ENCODE results near the gene CRTC3.

The CRTC3 gene

DNA sequence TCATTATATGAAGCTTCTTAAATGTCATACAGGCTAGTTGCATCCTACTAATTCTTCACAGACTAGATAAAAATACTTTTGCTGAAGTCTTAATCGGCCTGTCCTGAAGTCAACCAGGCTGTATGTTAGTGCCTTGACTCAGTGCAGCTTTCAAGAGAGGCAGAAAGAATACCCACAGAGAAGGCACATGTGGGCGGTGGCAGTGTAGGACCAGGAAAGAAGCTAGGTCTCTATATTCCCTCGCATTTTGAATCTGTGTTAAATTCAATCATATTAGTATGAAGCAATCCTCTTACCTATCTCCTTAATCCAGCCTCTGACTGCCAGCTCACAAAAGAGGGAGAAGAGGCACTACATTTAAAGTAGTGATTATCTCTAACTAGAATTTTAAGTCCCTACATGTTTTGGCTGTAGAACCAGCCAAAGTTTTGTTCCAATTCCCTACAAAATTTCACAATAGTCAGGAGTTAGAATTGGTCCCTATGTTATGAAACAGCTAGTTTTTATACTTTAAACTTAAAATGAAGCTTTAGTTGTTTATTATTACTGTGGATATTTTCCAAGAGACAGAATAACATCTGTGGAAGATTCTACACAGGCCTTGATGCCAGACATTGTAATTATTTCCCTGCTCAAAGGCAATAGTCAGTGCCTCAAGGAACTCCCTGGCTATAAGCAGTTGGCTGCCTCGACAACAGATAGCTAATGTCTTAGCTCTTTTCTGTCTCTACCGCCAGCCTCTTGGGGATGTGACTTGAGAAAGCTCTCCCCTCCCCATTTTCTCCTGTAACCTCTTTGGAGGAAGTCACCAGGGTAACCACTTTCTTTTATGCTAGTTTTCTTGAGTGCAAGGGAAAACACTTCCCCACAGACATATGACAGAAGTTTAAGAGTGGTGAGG is 31.9 kb downstream of the CRTC3 start:
- no peak for DNase-seq (ENCODE audit: extremely low read depth in 1 of 2, low read depth in 1 of 2)

DNA sequence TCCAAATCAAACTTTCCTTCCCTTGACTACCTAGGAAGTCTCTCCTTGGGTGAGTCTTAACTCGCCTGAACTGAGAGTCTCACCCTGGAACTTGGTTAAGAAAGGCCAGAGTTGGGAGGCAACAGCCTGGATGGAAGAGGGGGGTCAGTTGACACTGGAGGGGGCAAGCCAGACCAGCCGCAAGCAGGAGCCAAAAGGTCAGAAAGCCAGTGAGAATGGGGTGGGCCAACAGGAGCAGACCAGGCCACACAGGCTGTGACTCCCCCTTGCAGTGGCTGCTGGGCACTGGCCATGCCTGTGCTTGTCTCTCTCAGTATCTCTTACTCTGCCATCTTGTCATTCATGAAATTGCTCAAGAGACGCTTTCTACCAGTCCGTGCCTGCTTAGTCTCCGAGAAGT is 32.9 kb downstream of the CRTC3 start:
- DNase-seq (ENCODE audit: extremely low read depth in 1 of 2, low read depth in 1 of 2), result no peak

DNA sequence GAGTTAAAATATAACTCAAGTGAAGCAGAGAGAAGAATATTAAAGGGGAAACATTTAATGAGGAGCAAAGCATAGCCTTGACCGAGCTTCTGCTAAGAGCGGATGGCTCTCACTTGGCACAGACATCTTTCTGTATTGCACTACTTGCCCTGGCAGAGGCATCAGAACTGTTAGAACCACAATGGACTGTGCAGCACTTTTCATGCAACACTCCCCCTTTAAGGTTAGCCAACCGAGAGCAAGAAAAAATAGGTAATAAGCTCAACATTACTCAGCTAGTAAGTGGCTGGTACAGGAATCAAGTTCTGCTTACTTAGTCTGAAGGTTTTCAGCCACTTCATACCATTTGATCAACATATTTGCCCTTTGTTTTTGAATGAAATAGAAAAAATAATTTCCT is 33.7 kb downstream of the CRTC3 start:
- no peak for DNase-seq (ENCODE audit: extremely low read depth in 1 of 2, low read depth in 1 of 2)

DNA sequence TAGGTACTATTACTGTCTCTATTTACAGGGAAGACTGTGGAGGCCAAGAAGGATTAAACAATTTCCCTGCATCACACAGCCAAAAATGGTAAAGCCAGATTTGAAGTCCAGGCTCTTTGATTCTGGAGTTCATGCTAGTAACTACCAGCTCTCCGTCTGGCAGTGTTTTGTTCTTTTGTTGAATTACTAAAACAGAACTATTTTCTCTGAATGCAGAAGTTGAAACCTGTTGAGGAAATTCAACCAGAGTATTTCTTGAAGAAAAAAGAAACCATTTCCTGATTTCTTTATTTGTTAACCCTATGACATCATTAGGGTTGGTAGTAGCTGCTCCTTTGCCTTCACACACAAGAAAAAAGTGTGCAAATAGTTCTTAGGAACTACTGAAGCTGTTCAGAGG is 34.3 kb downstream of the CRTC3 start:
- DNase-seq (ENCODE audit: extremely low read depth in 1 of 2, low read depth in 1 of 2), result no peak

DNA sequence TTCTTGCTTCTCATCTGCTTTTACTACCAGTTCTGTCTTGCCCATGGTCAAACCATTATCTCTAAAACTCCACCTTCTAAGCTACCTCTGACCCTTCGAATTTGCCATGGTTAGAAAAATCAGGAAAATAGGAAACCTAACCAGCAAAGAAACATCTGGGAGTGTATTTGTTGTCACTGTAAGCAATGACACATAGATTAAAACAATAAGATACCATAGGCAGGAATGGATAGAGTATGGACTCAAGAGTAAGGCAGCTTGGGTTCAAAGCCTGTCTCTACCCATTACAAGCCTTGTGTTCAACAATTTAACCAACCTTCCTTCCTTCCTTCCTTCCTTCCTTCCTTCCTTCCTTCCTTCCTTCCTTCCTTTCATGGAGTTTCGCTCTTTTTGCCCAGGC is 34.9 kb downstream of the CRTC3 start:
- no peak for DNase-seq (ENCODE audit: extremely low read depth in 1 of 2, low read depth in 1 of 2)

DNA sequence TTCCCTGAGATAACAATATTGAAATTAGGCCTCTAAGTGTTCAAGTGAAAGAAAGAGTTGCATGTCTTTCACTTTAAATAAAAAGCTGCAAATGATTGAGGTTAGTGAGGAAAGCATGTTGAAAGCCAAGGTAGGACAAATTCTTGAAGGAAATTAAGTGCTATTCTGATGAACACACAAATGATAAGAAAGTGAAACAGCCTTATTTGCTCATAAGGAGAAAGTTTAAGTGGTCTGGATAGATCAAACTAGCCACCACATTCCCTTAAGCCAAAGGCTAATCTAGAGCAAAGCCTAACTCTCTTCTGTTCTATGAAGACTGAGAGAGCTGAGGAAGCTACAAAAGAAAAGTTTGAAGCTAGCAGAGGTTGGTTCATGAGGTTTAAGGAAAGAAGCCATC is 36.1 kb downstream of the CRTC3 start:
- DNase-seq (ENCODE audit: extremely low read depth in 1 of 2, low read depth in 1 of 2), result no peak

DNA sequence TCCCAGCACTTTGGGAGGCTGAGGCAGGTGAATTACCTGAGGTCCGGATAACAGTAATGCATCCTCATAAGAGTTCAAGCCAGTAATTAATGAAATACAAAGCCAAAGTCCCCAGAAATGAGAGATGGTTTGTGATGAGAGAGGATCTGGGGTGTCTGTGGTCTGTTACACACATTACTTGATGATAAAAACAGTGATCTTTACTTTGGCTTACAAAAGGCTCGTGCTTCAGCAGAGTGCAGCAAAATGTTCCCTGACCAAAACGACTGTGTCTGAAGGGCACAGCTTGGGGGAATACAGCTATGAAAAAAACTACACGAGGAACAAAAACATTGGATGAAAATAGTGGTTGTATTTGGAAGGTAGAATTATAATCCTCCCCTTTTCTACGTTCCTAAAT is 40.9 kb downstream of the CRTC3 start:
- no peak for DNase-seq (ENCODE audit: extremely low read depth in 1 of 2, low read depth in 1 of 2)

DNA sequence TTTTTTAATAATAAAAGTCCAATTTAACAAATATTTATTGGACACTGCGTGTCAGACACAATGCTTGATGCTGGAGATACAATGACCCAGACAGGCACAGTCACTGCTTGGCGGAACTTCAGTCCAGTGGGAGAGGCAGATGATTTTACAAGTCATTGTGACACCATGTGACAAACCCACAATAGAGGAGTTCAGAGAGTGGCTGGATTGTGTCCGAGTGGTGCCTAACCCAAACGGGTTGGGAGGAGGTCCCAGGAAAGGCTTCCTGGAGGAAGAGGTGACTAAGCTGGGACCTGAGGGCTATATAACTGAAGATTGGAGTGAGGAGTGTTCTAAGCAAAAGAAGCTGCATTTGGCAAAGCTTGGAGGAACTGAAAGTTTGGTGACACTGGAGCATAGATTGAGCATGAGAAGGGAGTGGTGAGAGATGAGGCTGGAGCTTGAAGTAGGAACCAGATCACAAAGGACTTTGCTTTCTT is 41.4 kb downstream of the CRTC3 start:
- no peak for DNase-seq (ENCODE audit: extremely low read depth in 1 of 2, low read depth in 1 of 2)

DNA sequence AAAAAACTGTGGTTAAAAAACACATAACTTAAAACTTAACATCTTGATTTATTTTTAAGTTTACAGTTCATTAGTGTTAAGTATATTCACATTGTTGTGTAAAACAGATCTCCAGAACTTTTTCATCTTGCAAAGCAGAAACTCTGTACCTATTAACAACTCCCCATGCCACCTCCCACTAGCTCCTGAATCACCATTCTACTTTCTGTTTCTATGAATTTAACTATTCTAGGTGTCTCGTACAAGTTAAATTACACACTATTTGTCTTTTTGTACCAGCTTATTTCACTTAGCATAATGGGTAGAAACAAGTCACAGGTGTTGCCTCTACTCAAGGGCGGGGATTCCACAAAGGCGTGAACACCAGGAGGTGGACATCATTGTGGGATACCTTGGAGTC is 43.2 kb downstream of the CRTC3 start:
- DNase-seq (ENCODE audit: extremely low read depth in 1 of 2, low read depth in 1 of 2), result no peak

DNA sequence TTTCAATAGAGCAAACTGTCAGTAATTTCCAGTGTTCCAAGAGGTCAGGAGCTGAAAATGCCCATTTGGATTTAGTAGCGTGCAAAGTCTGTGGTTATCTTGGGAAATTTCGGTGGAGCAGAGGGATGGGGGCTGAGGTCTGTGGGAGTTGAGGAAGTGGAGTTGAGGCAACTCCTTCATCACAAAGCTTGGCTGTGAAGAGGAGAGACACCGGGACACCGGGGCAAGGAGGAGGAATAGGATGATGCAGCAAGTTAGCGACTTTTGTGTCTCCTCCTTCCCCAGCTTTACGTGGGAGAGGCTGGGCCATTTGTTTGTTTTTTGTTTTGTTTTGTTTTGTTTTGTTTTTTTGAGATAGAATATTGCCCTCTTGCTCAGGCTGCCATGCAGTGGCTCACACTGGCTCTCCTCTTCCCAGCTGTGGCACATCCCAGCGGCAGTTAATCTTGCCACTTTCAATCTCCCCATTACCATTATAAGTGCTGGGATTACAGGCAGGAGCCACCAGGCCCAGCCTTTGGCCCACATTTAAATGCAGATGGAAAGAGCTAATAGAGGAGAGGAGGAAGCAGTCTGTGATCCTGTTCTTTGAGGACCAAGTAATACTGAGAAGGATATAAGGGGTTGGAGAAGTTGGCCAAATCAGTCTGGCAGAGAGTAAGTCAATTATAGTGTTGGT is 47.1 kb downstream of the CRTC3 start:
- no peak for DNase-seq (ENCODE audit: extremely low read depth in 1 of 2, low read depth in 1 of 2)

DNA sequence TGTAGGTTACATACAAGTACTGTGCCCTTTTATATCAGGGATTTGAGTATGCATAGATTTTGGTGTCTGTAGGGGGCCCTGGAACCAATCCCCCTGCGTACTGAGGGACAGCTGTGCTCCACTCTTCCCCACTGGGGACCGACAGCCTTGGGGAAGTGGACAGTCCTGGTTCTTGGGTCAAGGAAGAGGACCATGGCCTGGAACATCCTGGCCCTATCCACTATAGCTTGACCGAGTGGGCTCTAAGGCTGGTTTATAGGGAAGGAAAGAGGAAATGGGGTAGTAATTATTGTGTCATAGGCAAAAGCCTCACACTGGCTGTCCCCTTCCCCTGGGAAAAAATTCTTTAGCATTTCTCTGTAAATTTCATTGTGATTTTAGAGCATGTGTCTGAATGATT is 49.5 kb downstream of the CRTC3 start:
- DNase-seq (ENCODE audit: extremely low read depth in 1 of 2, low read depth in 1 of 2), result no peak

DNA sequence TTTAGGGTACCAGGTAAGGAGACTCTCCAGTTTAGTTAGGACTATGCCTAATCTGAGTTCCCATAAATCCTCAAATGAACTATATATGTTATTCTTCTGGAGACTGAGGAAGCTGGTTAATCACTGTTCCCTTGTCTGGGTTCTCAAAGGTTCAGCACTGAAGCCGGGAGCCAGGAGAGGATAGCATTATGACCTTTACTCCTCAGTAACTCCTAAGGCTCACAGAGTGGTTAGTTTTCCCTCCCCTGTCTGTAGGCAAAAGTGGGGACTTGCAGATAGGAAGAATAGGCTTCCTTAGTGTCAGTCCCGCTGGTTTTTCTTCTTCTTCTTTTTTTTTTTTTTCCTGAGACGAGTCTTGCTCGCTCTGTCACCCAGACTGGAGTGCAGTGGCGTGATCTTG is 50.4 kb downstream of the CRTC3 start:
- no peak for DNase-seq (ENCODE audit: extremely low read depth in 1 of 2, low read depth in 1 of 2)

DNA sequence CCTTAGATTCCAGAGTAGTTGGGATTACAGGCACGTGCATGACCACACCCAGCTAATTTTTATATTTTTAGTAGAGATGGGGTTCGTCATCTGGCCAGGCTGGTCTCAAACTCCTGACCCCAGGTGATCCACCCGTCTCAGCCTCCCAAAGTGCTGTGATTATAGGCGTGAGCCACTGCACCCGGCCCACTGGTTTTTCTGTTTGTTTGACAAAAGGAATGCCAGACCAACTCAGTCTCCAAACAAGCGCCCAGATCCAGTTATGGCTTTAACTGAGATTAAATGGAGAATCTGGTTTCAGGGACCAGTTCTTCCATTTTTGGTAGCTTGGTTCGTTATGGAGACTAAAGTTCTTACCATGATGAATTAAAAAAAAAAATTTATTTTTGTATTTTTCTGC is 50.8 kb downstream of the CRTC3 start:
- DNase-seq (ENCODE audit: extremely low read depth in 1 of 2, low read depth in 1 of 2), result no peak

DNA sequence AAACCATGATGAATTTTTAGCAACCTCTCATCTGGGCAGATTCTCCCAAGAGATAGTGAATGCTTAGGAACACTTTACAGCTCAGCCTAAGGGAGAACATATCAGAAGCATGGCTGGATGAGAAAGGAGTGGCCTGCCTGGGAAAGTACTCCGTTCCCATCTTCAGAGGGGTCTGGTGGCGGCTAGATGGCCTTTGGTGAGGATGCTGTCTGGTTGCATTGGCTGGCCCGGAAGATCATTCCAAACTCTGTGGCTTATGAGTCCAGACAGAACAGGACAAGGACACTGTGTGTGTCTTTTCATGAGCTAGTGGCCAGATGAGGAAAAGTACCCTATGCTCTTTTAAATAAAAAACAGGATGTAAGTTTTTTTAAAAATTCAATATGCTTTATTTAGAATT is 51.2 kb downstream of the CRTC3 start:
- DNase-seq (ENCODE audit: extremely low read depth in 1 of 2, low read depth in 1 of 2), result no peak

DNA sequence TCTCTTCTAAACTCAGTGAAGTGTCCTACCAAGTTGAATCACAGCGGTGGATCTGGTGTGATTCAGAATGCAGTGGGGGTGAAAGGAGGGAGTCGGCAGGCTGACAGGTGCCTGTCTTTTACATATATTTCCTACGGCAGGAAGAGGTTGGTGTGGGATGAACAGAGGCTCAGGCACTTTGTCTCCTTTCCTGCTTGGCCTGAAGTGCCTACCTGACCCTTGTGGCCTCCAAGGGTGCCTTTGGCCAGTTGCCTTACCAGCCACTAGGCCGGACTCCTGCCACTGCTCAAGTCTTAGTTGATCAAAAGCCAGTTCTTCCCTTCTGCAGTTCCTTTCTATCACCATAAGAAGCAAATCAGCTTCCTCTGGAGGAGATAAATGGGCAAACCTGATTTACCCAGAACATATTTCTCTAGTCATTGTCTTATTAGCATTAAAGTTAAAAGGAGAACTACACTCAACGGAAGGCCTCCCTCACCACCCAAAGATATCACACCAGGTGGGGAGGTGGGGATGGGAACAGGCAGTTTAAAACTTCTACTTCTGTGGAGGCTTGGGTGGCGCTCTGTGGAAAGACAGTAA is 52.1 kb downstream of the CRTC3 start:
- no peak for DNase-seq (ENCODE audit: extremely low read depth in 1 of 2, low read depth in 1 of 2)

DNA sequence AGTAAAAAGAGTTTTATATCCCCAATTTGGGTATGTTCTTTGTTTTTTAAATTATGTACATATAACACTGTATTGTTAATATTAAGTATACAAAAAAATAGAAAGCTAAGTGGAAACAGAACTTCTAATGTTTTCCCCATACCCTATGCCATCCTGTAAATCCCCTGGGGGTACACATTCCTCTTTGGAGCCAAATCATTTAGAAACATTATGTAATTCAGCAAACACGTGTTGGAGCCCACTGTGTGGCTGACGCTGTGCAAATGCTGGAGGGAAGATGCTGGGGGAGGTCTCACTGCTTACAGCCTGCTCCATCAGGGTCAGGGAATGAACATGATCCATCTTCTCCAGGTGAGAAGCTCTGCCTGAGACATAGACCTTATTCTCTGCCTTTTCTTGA is 52.8 kb downstream of the CRTC3 start:
- DNase-seq (ENCODE audit: extremely low read depth in 1 of 2, low read depth in 1 of 2), result no peak

DNA sequence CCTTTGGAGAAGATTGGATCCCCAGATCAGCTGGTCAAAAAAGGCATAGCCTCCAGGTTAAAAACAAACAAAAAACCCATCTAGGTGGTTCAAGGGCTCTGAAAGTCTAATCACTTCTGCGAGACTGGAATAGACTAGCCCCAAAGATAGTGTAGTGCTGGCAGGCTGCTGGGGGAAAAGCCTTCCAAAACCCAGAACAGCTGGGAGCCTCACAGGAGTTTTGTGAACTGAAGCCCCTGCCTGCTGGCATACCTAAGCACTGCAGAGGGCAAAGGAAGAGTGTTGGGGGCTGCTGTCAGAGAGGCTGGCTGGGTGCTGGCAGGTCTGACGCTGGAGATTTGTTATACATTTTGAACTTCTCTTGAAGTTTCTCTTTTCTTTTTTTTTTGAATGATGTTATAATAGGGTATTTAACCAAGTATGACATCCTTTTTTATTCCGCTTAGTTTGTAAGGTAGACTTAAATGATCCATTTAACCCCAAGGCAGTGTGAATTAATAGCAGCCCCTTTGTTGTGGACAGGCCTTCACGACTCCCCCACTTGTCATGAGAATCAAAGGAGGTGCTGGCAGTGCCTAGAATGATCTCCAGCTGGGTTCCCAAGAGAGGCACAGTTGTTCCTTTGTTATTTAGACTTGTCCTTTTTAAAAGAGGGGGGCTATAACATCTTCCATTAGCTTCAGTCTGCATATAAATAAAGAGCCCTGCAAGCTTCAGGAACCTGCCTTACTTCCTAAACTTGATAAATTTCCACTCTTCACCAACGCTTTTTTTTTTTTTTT is 53.9 kb downstream of the CRTC3 start:
- no peak for DNase-seq (ENCODE audit: extremely low read depth in 1 of 2, low read depth in 1 of 2)

DNA sequence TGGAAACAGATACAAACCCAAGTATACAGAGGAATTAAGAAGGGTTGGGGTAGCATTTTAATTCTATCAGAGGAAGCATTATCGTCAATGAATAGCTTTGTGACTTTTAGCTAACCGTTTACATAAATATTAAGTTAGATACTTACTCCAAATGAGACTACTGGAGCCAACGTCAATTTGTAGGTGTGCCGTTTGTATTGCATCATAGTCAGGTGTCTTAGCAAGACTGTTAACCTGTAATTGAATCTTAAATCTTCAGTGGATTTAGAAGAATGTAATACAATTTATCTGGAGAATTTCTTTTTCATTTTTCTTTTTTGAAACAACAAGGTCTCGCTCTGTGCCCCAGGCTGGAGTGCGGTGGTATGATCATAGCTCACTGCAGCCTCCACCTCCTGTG is 55.1 kb downstream of the CRTC3 start:
- DNase-seq (ENCODE audit: extremely low read depth in 1 of 2, low read depth in 1 of 2), result no peak

DNA sequence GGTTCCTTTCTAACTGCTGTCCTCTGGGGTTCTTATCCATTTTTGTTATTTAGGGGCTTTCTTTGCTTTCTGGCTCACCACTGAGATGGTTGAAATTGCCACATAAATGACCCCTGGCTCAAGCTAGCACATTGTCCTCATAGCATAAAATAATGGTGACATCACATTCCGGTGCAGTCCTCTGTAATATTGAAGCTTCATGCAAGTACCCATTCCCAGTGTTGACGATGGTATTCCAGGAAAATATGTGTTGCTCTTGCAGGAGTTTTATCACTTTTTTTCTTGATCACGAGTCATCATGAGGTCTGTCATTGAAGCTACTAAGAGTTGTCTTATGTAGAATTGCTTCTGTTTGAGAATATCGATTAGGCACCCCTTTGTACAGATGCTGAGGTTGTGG is 56.1 kb downstream of the CRTC3 start:
- no peak for DNase-seq (ENCODE audit: extremely low read depth in 1 of 2, low read depth in 1 of 2)

DNA sequence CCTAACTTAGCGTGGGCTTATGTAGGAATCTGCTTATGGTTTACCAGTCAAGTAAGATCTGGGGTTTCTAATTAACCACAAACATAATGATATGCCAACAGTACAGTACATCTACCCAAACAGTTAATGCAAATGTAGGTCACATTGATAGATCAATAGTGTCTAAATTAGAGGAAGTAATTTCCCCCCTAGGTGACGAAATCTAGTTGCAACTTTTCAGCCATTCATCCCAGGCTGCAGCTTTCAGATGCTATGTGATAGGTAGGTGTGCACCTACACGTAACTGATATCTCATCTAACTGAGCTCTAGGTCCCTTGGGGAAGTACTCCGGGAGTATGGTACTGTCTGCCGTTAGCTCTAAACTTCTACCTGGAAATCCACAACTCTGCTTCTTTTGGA is 57.2 kb downstream of the CRTC3 start:
- DNase-seq (ENCODE audit: extremely low read depth in 1 of 2, low read depth in 1 of 2), result no peak

DNA sequence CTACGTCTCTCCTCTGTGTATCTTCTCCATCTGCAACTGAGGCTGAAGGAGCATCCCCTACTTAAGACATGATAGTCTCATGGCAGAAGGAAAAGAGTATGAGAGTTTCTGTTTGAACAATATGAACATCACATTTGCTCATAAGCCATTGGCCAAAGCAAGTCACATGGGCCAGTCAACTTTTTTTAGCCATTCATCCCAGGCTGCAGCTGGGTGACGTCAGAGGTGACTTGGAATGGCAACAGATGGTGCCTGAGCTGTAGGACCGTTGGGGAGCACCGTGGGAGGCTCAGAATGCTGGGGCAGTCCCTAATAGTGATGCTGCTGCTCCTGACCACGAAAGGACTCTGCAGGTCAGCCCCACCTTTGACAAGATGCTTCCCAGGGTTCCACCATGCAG is 58.7 kb downstream of the CRTC3 start:
- no peak for DNase-seq (ENCODE audit: extremely low read depth in 1 of 2, low read depth in 1 of 2)
